ENCODE measurements around the gene DUSP6.

The DUSP6 gene

DNA sequence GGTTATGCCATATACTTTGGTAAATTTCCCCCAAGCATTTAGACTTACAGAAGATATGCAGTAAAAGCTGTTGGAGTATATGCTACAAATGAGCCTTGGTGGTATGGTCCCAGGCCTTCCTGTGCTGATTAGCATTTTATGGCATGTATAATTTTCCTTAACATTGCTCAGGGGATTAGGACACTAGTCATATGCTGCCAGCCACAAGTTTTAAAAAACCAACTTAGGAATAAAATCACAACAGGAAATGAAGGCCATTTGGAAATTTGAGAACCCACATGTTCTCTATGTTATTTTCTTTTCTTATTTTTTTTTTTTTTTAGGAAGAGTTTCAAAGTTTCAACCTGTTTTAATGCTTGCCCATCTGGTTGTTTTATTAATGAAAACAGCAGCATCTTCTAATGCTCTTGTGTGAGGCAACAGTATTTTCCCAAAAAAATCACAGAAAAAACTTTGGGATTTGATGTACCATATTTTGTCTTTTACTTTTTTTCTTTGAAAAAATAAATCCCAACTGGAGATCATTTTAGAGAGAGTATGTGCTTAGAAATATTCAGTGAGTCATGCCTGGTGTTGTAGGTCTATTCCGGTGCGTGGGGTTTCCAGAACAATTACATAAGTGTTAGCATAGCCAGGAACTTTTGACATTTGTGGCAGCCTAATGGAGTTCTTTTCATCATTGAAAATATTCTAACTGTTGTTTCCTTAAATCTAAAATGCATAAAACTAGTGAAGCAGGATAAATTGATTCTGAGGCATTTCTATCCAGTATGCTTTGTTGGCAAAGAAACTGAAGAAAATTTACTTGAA, 21.7 kb upstream of the DUSP6 start:
- DNase-seq = no peak

DNA sequence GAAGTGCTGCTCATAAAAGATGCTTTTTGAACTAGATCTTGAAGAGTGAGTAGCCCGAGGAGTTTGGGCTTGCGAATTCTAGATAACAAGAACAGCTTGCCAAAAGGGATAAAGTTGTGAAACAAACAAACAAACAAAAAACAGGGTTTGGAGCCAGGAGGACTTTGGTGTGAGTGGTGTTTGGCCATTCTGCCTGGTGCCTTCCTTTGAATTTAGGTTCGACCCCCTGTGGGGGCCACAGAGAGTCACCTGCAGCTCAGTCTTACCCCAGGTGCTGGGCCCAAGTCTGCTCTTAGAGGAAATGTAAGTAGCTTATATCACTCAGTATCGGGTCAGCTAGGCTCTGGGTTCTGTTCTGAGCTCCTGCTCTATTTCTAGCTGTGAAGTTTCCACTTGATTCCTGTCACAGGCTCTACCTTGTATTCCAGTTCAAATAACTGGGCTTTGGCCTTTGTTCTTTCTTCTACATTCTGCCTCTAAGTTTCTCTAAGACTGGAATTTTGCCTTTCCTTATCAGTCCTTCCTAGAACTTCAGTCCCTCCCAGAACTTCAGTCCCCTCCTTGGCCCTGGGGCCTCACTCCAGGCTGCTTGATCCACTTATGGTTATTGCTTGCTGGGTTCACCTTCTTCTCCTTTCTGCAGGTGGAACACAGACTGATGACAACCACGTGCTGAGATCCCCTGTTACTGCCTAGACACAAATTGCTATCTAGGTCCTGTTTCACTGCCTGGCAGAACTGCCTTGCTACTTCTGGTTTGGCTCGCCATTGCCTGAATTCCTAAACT, 20.5 kb upstream of the DUSP6 start:
- DNase-seq = no peak

DNA sequence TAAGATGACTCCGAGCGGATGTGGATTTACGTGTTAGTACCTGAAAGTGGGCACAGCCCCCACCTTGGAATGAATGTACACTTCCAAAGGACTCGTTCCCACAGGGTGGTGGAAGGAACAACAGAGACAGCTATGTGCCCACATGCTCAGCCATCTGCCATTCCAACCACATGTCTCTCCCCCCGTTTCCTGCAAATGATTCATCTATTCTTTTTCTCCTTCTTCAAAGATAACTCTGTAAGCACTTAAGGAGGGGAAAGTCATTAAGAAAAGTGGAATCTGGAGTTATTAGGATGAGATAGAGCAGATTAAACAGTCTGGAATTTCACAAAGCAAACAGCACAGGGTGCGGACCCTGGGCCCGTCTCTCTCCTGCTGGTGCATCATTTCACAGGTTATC, 18.5 kb upstream of the DUSP6 start:
- no peak for DNase-seq

DNA sequence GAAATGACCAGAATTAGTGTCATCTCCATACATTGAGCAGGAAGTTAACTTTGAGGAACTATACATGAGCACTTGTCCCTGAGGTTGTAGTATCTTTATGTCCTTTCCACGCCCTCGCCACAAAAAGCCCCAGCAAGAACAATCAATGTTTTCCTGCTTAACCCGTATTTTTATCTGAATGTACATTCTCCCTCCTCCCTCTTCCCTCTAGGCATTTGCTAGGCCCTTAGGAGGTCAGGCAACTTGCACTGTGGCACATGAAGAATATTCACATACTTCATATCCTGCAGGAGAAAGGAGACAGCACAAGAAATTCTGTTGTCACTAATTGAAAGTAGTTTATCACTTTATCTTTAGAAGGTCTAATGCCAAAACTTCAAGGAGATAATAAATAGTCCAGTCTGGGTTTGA, 18.1 kb upstream of the DUSP6 start:
- DNase-seq = no peak

DNA sequence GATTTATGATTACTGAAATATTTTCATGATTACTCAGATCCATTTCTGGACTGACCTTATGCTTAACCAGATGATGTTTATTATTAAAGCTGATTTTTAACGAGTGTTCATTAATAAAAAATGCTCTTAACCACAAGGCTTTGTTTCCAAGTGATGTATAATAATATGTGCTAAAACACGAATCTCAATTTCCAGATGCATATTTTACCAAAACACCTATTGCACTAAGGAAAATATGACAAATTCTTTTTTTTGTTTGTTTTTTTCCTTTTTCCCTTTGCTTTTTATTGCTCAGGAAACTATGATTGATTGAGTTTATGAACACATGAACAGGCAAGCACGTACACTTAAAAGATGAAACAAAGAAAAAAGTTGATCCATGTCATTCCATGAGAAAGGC, 16.9 kb upstream of the DUSP6 start:
- no peak for DNase-seq

DNA sequence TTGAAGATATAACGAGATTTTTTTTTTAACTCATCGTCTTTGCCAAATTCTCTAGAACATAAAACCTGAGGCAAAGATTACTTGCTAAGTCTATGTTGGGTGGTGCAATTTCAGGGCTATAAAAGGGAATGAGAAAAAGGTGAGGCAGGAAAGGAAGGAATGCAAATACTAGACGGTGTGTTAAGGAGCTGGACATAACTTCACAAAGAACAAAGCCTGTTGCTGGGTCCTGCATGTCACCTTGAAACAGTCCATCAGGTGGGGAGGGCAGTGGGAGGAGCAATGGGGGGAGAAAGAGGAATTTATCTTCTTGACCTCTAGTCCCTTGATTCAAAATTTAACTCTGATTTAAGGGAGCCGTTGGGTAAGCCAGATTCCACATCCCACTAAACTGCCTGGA, 16.1 kb upstream of the DUSP6 start:
- DNase-seq = no peak

DNA sequence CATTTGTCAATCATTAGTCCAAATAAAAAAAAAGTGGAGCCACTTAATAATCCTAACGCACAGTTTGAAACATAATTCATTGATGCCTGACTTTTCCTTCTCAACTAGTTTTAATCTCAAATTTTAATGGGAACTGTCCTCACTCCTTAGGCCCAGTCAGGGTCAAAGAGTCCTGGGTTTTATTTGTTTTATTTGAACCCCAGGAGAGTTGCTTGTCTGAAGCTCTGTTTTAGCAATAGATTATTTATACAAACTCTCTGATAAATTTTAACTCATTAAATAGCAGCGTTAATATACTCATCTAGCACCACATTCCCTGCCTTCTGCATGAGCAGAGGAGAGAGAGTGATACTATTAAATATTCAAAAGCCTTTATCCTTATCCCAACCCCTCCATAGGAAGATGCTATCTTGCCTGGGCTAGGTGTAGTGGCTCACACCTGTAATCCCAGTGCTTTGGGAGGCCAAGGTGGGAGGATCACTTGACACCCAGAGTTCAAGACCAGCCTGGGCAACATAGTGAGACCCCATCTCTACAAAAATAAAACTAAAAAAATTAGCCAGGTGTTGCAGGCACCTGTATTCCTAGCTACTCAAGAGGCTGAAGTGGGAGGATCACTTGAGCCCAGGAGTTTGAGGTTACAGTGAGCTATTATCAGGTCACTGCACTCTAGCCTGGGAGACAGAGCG, 14.5 kb upstream of the DUSP6 start:
- DNase-seq = no peak

DNA sequence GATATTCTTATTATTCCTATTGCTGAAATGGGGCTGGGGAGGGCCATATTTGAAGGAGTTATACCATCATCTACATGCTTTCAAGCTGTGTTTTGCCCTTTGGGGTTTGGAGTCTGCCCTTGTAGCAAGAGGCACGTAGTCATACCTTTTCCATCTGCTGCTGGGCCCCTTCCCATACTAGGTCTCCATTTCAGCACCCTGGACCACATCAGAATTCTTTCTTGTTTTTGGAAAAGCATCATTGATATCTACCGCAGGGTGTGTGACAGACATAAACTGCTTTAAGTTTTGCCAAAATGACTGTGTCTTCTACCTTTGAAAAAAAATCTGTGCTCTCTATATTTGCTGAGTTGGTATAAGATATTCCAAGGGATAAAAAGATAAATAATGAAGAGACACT, 12.3 kb upstream of the DUSP6 start:
- DNase-seq = no peak

DNA sequence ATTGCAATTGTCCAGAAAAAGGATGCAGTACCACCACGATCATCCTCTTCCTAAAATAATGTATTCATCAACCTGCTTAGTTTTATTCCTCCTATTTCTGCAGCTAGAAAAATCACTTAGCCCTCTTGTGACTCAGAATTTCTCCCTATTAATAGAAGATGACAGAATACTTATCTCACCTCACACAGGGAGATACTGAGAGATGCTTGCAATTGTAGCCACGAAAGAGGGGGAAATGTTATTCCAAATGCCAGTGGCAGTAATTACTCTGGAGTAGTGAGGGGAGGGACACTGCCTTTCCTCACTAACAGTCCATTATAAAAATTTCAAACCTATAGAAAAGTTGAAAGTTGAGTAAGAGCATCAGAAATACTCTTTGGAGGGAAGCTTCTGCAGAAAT, 11.8 kb upstream of the DUSP6 start:
- no peak for DNase-seq

DNA sequence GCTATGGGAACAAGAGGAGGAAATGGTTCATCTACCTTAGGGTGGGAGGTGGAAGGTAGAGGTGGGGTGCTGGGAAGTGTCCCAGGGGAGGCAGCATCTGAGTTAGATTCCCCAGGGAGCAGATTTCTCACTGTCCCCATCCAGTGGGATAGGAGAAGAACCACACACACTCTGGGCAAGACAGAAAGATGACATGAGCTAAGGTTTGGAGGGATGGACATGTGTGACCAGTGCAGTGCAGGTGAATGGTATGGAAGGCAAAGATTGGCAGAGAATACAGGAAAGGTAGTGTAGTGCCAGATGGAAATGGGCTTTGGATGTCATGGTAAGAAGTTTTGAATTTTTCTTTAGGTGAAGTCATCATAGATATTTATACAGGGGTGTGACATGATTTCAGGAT, 11.3 kb upstream of the DUSP6 start:
- no peak for DNase-seq

DNA sequence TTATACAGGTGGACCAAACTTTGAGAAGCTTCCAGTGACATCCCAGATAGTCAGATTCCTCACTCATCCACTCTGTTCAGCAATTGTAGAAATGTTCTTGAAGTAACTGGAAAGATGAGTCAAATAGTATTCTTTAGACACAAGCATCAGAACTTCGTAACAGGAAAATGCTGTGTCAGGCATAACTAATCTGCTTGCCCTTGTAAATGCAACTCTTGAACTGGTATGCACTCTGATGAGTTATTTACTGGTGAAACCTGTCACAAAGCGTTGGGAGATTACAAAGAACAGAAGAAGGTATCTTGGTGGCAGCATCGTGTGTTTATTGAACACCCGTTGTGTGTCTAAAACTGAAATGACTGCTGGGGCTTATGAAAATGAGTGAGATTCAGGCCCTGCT, 10.8 kb upstream of the DUSP6 start:
- no peak for DNase-seq

DNA sequence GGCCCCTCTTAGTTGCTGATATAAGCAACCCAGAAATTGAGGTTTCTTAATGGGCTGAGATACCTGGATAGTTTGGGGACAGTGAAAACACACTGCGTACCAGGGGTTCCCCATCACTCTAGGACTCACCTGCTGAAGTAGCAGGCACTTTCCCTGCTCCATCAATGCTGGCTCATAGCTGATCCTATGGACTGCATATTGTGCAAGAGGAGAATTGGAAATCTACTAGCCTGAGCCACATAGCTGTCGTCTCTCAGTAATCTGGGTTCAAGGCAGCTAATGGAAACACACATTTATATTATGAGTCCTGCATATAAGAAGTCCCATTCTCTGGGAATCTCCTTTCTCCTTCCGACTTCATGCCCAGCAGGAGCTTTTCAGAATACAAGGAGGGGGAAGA, 7.3 kb upstream of the DUSP6 start:
- no peak for DNase-seq

DNA sequence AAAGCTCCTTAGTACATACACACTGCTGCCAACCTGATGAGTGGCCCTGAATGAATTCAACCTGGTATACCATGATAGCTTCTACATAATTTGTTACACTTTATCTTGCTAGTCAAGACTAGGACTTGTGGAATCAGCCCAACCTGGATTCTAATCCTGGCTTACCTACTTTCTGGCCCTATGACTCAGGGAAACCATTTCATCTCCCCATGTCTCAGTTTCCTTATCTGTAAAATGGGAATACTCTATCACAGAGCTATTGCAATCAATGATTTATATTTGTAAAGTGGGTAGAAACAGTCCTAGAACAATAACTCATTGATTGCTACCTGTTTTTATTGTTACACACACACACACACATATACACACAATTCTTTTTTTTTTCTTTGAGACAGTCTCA, 6.5 kb upstream of the DUSP6 start:
- DNase-seq = no peak

DNA sequence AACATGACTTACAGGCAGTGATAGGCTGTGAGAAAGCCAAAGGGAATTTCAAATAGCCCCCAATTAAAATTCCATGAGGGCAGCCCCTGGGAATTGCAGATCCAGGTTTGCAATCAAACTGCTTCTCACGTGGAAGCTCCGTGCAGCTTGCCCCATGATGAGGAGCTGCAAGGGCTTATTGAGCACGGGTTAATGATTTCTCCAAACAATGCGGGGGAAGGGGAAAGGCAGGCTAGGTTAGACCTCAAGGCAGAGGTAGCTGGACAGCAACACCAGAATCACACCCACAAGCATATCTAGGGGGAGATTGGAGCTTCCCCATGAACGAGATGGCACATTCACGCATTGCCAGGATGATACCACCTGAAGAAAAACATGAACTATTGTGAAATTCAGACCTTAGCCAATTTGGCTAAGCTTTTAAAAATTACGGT, 5.0 kb upstream of the DUSP6 start:
- DNase-seq = no peak

DNA sequence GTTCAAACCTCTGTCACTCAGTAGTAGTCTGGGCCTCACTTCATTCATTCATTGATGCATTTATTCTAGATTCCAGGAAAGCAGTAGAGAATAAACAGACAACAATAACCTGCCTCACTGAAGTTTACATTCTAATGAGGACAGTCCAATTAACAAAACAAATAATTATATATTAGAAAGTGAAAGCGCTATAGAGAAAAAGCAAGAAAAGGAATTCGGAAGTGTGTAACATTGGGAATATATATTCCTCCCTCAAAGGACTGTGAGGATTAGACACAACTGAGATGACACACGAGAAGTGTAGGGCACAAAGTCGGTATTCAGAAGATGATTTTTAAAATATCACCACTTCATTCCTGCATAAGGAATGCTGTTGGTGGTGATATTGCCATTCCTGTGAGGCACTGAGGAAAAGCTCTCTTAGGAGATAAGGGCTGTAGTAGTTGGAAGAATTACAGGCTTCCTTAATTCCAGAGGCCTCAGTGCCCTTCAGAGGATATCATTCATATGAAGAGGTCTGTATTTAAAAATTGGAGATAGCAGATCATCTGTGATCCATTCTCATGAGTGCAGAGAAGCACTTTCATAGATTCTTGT, 3.9 kb upstream of the DUSP6 start:
- DNase-seq = no peak

DNA sequence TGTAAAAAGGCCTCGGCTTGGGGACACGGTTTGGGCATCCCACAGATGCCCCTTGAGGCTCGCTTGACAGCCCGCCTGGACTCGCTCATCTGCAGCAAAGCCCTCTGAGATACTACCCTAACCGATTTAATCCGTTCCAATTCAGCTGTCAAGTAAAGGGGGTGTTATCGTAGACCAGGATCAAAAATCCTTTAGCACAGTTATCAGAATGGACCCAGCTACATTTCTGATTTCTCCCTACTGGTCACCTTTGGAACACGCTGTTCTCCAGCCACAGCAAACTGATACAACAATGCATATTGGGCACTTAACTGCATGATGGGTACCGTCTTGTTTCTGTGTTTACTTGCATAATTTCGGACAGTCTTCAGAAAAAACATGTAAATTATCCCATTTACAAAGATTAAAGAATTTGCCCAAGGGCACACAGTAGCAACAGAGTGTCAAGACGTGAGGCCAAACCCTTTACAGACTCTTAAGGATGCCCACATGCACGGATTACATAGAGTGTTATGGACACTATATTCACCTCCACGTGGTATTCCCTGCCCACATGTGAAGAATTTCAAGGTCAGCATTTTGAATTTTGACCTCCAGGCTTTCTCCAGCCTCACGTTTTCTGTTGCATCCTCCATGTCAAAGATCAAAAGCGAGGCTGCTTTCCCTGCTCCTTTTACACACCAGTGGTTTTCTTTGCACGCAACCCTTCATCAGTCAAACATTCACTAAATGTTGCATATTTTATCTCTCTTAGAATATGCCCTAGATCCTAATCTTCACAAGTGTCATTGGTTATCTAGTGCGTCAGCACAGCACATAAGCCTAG, 3.2 kb upstream of the DUSP6 start:
- DNase-seq = no peak

DNA sequence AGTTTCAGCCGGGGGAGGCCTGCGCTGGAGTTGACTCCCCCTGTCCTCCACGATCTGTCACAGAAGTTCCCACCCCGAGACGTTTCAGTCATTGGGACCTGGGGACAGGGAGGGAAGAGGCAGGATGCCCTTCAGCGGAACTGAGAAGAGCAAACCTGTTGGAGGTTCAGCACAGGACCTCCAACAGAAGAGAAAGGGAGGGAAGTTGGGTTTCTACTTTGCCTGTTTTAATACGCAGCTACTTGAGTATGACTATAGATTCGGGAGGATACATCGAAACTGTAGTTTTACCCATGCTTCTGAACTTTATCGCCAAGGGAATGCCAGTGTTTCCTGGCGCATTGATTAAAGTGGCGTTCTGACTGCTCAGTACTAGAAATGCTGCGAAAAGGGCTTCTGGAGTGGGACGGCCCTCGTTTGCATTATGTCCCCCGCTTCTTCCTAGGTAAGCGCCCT, 2.3 kb upstream of the DUSP6 start:
- no peak for DNase-seq

DNA sequence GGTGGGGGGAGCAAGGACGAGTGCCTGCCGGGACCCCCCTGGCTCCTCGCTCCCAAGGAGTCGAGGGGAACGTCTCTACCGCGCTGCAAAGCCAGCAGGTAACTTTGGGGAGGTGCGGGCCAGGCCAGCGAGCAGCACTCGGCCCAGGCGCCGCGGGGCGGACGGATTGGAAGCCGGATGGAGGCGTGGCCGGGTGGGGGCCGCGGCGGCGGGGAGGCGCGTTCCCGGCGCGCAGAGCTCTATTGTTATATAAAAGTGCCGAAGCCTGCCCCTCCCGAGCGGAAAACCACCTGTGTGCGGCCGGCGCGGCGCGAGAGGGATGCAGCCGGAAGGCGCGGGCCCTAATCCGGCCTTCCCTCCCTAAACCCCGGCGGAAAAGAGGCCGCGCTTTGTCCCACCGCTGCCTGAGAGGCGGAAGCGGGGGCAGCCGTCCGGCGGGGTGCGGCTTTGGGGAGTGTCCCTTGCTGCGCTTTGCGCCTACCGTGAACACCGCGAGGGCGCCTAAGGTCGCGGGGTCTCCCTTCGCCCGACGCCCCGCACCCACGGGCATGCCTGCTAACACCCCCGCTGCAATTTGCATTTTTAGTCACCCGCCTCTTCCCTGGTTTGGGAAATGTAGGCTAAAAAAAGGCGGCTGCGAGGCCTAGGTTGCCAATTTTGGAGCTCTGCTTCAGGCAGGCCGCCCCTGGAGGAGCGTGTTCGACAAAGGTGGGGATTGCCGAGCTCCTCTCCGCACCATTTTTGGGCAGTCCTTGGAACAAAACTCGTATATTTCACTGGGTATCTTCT, 1.7 kb upstream of the DUSP6 start:
- peak; percentile 59 to 72 for DNase-seq

DNA sequence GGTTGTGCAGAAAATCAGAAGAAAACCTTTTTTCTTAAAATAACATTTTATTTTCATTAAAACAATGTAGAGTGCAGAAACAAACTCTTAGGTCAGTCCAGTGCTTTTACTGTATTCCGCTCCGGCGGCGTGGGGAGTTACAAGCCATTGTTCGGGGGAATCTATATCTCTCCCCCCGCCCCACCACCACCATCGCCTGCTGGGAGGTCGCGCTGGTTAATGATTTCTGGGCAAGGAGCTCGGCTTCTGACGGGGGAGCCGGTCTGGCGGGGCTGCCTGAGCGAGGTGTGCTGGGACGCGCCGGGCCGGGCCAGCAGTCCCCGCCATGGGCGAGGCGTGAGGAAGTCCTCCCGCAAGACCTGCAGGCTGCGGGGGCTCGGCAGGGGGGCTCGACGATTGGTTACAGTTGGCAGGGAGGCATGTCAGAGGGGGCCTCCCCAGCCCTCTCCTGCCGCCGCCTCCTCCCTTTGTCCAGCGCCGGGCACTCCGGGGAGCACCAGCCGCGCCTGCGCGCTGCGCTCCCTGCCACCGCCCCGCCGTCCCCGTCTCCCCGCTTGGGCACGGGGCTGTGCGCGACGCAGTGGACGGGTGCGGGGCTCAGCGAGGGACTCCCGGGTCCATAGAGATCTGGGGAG, 1.0 kb upstream of the DUSP6 start:
- peak; percentile 41 for DNase-seq

DNA sequence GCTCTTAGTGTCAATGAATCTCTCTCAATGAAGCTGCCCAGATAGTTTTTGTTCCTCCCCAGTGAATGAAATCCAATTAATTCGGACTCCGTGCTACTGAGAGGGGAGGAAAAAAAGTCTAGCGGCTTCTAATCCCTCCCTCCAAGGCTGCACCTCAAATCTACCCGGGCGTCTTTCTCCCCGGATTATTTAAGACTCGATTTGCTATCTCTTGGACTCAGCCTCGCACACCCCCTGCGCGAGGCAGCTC, 134 bp downstream of the DUSP6 start:
- no peak for DNase-seq

DNA sequence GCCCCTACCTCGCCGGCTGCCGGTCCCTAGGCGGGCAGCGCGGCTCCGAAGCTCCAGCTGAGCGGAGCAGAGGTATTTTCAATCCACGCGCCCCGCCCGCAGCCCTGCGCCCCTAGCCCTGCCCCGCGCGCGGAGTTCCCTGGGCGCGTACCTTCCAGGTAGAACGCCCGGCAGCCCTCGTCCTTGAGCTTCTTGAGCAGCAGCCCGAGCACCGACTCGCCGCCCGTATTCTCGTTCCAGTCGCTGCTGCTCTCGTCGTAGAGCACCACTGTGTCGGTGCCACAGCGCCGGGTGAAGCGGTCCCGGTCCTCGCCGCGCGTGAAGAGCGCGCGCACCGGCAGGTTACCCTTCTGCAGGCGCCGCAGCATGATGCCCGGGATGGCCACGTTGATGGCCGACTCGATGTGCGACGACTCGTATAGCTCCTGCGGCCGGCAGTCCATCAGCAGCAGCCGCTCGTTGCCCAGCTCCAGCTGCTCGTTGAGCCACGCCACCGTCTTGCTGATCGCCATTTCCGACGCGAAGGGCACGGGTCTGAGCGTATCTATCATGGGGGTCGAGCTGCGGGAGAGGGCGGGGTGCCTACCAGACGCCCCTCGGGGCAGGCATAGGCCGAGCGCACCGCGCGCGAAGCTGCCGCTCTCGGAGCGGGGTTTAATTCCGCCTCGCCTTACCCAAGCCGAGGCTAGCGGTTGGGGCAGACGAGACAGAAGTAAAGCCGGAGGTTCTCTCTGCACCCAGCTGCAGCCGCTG, 636 bp downstream of the DUSP6 start:
- peak; percentile 34 to 47 for DNase-seq
